Trophoblast cell (in vitro differentiated cells and primary cell): ENCODE data around the gene MRPL34.

Experiments
- DNase-seq, 2 donors: peaks; one replicate each; pipeline ENCODE4 v3.0.0-alpha.2; 2016
- H2AFZ ChIP-seq: 2 replicates; pipeline ENCODE4 v1.6.1; 2013; ENCODE audit warnings: low read length, moderate library complexity, mild to moderate bottlenecking; ENCODE audit not compliant: insufficient read depth, poor library complexity
- H2AK5ac ChIP-seq: 2 replicates; pipeline ENCODE4 v1.6.1; 2013; ENCODE audit warnings: mild to moderate bottlenecking, low read length
- H2BK120ac ChIP-seq: 2 replicates; pipeline ENCODE4 v1.6.1; 2013; ENCODE audit warnings: low read length, mild to moderate bottlenecking, moderate library complexity; ENCODE audit not compliant: insufficient read depth, poor library complexity
- H2BK12ac ChIP-seq: 2 replicates; pipeline ENCODE4 v1.6.1; 2013; ENCODE audit warnings: mild to moderate bottlenecking, low read length, moderate library complexity
- H2BK5ac ChIP-seq: 2 replicates; pipeline ENCODE4 v1.6.1; 2013; ENCODE audit warnings: low read length, low read depth, moderate library complexity, mild to moderate bottlenecking; ENCODE audit not compliant: poor library complexity
- H3K14ac ChIP-seq: 2 replicates; pipeline ENCODE4 v1.6.1; 2013; ENCODE audit warnings: mild to moderate bottlenecking, low read length
- H3K18ac ChIP-seq: 2 replicates; pipeline ENCODE4 v1.6.1; 2013; ENCODE audit warnings: mild to moderate bottlenecking, low read length
- H3K23ac ChIP-seq: 2 replicates; pipeline ENCODE4 v1.6.1; 2013; ENCODE audit warnings: low read length
- H3K27ac ChIP-seq: 2 replicates; pipeline ENCODE4 v1.5.1; 2013; ENCODE audit warnings: low read depth, mild to moderate bottlenecking, inconsistent platforms, low read length, moderate library complexity
- H3K27me3 ChIP-seq: 2 replicates; pipeline ENCODE4 v1.6.1; 2013; ENCODE audit warnings: inconsistent platforms, mild to moderate bottlenecking, low read length, moderate library complexity; ENCODE audit not compliant: insufficient read depth
- H3K36me3 ChIP-seq, 2 experiments: 1 replicate in 1 of 2; 2 replicates in 1 of 2; pipeline ENCODE4 v1.6.1; 2013; ENCODE audit warnings: low read length in 2 of 2, mild to moderate bottlenecking in 2 of 2, moderate library complexity in 1 of 2; ENCODE audit not compliant: insufficient read depth in 2 of 2, control insufficient read depth in 1 of 2
- H3K4ac ChIP-seq: 2 replicates; pipeline ENCODE4 v1.6.1; 2013; ENCODE audit warnings: low read depth, mild to moderate bottlenecking, low read length, moderate library complexity
- H3K4me1 ChIP-seq, 2 experiments: 1 replicate in 1 of 2; 2 replicates in 1 of 2; pipeline ENCODE4 v1.6.1; 2013; ENCODE audit warnings: low read length in 2 of 2, mild to moderate bottlenecking in 2 of 2, moderate library complexity in 1 of 2; ENCODE audit not compliant: insufficient read depth in 2 of 2, control insufficient read depth in 1 of 2
- H3K4me2 ChIP-seq: 2 replicates; pipeline ENCODE4 v1.6.1; 2013; ENCODE audit warnings: inconsistent platforms, mild to moderate bottlenecking, low read length, moderate library complexity
- H3K4me3 ChIP-seq: 2 replicates; pipeline ENCODE4 v1.5.1; 2013; ENCODE audit warnings: mild to moderate bottlenecking, low read depth, low read length, inconsistent platforms
- H3K79me1 ChIP-seq: one replicate; pipeline ENCODE4 v1.6.1; 2013; ENCODE audit warnings: low read length
- H3K79me2 ChIP-seq: 2 replicates; pipeline ENCODE4 v1.6.1; 2013; ENCODE audit warnings: low read length, mild to moderate bottlenecking; ENCODE audit not compliant: control insufficient read depth, insufficient read depth, poor library complexity
- H3K9ac ChIP-seq: 2 replicates; pipeline ENCODE4 v1.6.1; 2013; ENCODE audit warnings: mild to moderate bottlenecking, low read length
- H3K9me3 ChIP-seq: 2 replicates; pipeline ENCODE4 v1.6.1; 2013; ENCODE audit warnings: low read depth, mild to moderate bottlenecking, control low read depth, inconsistent platforms, low read length; ENCODE audit not compliant: insufficient read depth
- H4K12ac ChIP-seq: 2 replicates; pipeline ENCODE4 v1.6.1; 2013; ENCODE audit warnings: low read depth, mild to moderate bottlenecking, low read length, moderate library complexity
- H4K8ac ChIP-seq: 2 replicates; pipeline ENCODE4 v1.6.1; 2013; ENCODE audit warnings: low read depth, mild to moderate bottlenecking, low read length, moderate library complexity
- H4K91ac ChIP-seq: one replicate; pipeline ENCODE4 v1.6.1; 2013; ENCODE audit warnings: low read depth, mild to moderate bottlenecking, low read length, moderate library complexity
- WGBS: extraction: QIAGEN DNeasy Blood & Tissue Kit; methylation state at CpG from one replicate; pipeline ENCODE4 v1.1.7; 2013; ENCODE audit warnings: missing lambda C conversion rate; ENCODE audit not compliant: insufficient read length, insufficient coverage; ENCODE audit errors: extremely low coverage; 5-methylcytosine and 5-hydroxymethylcytosine counted together

Gene MRPL34

GRCh38 chr19:17282488-17283125 is 23.1 kb upstream of the MRPL34 start:
- H2BK5ac ChIP-seq, result no peak overlapping the region
- H4K91ac ChIP-seq, result peak overlapping the region; percentile 55
- peak overlapping the region; percentile 73 for H2BK120ac ChIP-seq
- H3K4me2 ChIP-seq, result peak overlapping the region; percentile 64
- peak; percentile 89 to 91 for DNase-seq
- H3K4me3 ChIP-seq, result peak overlapping the region; percentile 19
- peaks cover 12 to 14% of the 10 kb centered on the region in 2 experiments for H3K36me3 ChIP-seq
- no peak overlapping the region for H3K9ac ChIP-seq
- H2BK12ac ChIP-seq, result peak overlapping the region; percentile 42
- no peak overlapping the region for H3K27ac ChIP-seq
- peak overlapping the region; percentile 24 for H3K4ac ChIP-seq
- no CpG with 5 or more reads among the region's 45 CpGs for WGBS
- peak overlapping the region; percentile 73 for H2AK5ac ChIP-seq
- peak overlapping the region; percentile 77 for H4K8ac ChIP-seq
- peaks cover 4% of the 10 kb centered on the region for H3K9me3 ChIP-seq
- H3K79me1 ChIP-seq, result peaks cover 4% of the 10 kb centered on the region
- peak overlapping the region; percentile 79 for H4K12ac ChIP-seq
- peak overlapping the region; percentile 64 for H3K14ac ChIP-seq
- H2AFZ ChIP-seq, result peak overlapping the region; percentile 74
- no peaks in the 10 kb centered on the region for H3K79me2 ChIP-seq
- H3K4me1 ChIP-seq, result peaks cover 6% of the 10 kb centered on the region in 2 experiments
- H3K18ac ChIP-seq, result peak overlapping the region; percentile 57
- H3K23ac ChIP-seq, result no peak overlapping the region
- no peaks in the 10 kb centered on the region for H3K27me3 ChIP-seq

GRCh38 chr19:17283504-17283996 is 22.1 kb upstream of the MRPL34 start:
- H4K12ac ChIP-seq, result no peak overlapping the region
- no peak overlapping the region for H3K14ac ChIP-seq
- H2BK12ac ChIP-seq, result no peak overlapping the region
- no peak overlapping the region for H3K4ac ChIP-seq
- no peak overlapping the region for H3K27ac ChIP-seq
- no peak overlapping the region for H2BK5ac ChIP-seq
- peaks cover 6% of the 10 kb centered on the region in 2 experiments for H3K4me1 ChIP-seq
- no CpG with 5 or more reads among the region's 7 CpGs for WGBS
- peaks cover 4% of the 10 kb centered on the region for H3K79me1 ChIP-seq
- no peak overlapping the region for H3K18ac ChIP-seq
- no peak for DNase-seq
- H3K4me3 ChIP-seq, result no peak overlapping the region
- H3K36me3 ChIP-seq, result peaks cover 11% of the 10 kb centered on the region in 2 experiments
- H3K23ac ChIP-seq, result no peak overlapping the region
- no peak overlapping the region for H4K91ac ChIP-seq
- no peak overlapping the region for H2BK120ac ChIP-seq
- no peak overlapping the region for H2AK5ac ChIP-seq
- H3K9ac ChIP-seq, result no peak overlapping the region
- H3K27me3 ChIP-seq, result no peaks in the 10 kb centered on the region
- no peak overlapping the region for H2AFZ ChIP-seq
- H3K79me2 ChIP-seq, result no peaks in the 10 kb centered on the region
- H3K4me2 ChIP-seq, result no peak overlapping the region
- no peak overlapping the region for H4K8ac ChIP-seq
- peaks cover 4% of the 10 kb centered on the region for H3K9me3 ChIP-seq

DNA sequence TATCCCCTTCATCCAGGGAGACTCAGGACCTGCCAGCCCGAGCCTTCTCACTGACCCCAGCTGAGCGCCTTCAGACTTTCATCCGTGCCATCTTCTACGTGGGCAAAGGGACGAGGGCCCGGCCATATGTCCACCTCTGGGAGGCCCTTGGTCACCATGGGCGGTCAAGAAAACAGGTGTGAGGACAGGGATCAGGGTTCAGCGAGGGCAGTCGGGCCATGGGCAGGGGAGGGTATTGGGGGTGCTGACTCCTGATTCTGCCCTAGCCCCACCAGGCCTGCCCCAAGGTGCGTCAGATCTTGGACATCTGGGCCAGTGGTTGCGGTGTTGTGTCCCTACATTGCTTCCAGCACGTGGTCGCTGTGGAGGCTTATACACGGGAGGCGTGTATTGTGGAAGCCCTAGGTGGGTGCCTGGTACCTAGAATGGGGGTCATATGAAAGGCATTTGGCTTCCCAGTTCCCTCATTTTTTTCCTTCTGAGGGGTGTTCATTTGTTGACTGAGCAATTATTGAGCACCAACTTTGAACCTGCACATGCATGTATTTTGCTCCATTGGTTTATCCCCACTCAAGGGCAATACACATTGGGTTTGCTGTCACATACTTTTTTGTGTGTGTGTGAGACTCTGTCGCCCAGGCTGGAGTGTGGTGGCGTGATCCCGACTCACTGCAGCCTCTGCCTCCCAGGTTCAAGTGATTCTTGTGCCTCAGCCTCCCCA is 20.1 kb upstream of the MRPL34 start:
- H2BK5ac ChIP-seq, result no peak overlapping the region
- H3K9ac ChIP-seq, result no peak overlapping the region
- no peak overlapping the region for H3K4ac ChIP-seq
- H2AK5ac ChIP-seq, result no peak overlapping the region
- no peaks in the 10 kb centered on the region for H3K27me3 ChIP-seq
- H3K9me3 ChIP-seq, result peaks cover 4% of the 10 kb centered on the region
- no peak overlapping the region for H4K8ac ChIP-seq
- H3K79me2 ChIP-seq, result no peaks in the 10 kb centered on the region
- no peak overlapping the region for H3K23ac ChIP-seq
- H3K27ac ChIP-seq, result no peak overlapping the region
- H4K91ac ChIP-seq, result no peak overlapping the region
- H3K4me3 ChIP-seq, result no peak overlapping the region
- no peak overlapping the region for H3K18ac ChIP-seq
- peaks cover 0 to 2% of the 10 kb centered on the region in 2 experiments for H3K36me3 ChIP-seq
- H3K14ac ChIP-seq, result no peak overlapping the region
- H3K4me1 ChIP-seq, result peaks cover 6 to 9% of the 10 kb centered on the region in 2 experiments
- H4K12ac ChIP-seq, result no peak overlapping the region
- DNase-seq, result no peak
- H2BK12ac ChIP-seq, result no peak overlapping the region
- no peak overlapping the region for H2BK120ac ChIP-seq
- peaks cover 4% of the 10 kb centered on the region for H3K79me1 ChIP-seq
- WGBS, result no CpG with 5 or more reads among the region's 18 CpGs
- H2AFZ ChIP-seq, result no peak overlapping the region
- H3K4me2 ChIP-seq, result no peak overlapping the region

- H3K14ac ChIP-seq, result no peak overlapping the region
- H3K4me1 ChIP-seq, result peaks cover 6 to 9% of the 10 kb centered on the region in 2 experiments
- H3K27ac ChIP-seq, result no peak overlapping the region
- peaks cover 0 to 2% of the 10 kb centered on the region in 2 experiments for H3K36me3 ChIP-seq
- no CpG with 5 or more reads among the region's 11 CpGs for WGBS
- no peak overlapping the region for H3K23ac ChIP-seq
- H3K27me3 ChIP-seq, result no peaks in the 10 kb centered on the region
- H2BK5ac ChIP-seq, result no peak overlapping the region
- no peak overlapping the region for H2BK120ac ChIP-seq
- peak overlapping the region; percentile 2 for H2AK5ac ChIP-seq
- peaks cover 4% of the 10 kb centered on the region for H3K79me1 ChIP-seq
- no peak overlapping the region for H4K91ac ChIP-seq
- no peak overlapping the region for H2AFZ ChIP-seq
- H4K12ac ChIP-seq, result no peak overlapping the region
- H3K9ac ChIP-seq, result no peak overlapping the region
- no peak for DNase-seq
- no peak overlapping the region for H4K8ac ChIP-seq
- H3K9me3 ChIP-seq, result peaks cover 4% of the 10 kb centered on the region
- no peak overlapping the region for H3K4ac ChIP-seq
- H2BK12ac ChIP-seq, result no peak overlapping the region
- H3K4me3 ChIP-seq, result no peak overlapping the region
- H3K4me2 ChIP-seq, result no peak overlapping the region
- H3K79me2 ChIP-seq, result no peaks in the 10 kb centered on the region
- no peak overlapping the region for H3K18ac ChIP-seq
Measured at GRCh38 chr19:17286263-17286662, 19.4 kb upstream of the MRPL34 start.
